ENCODE data around the gene KLHDC4.
"Not testable (repeated sequence)": the region's sequence is repeated elsewhere in the genome, so short reads cannot be mapped to it uniquely, and the experiment has no call there.

KLHDC4 gene

GRCh38 chr16:87765776-87766484, at the start of gene KLHDC4:
TSS of gene KLHDC4 (minus strand) at chr16:87765986. CDS start at chr16:87765890, 96 bp downstream.
- peak; percentile 93 for DNase-seq (ENCODE audit: low read depth, low spot score)

GRCh38 chr16:87815567-87815966, 49.8 kb upstream of the KLHDC4 start:
- no peak for DNase-seq (ENCODE audit: low read depth, low spot score)

- DNase-seq (ENCODE audit: low read depth, low spot score), result peak; percentile 92
These were observed 46.4 kb upstream of the KLHDC4 start for GRCh38 chr16:87812200-87812656.

GRCh38 chr16:87811454-87811853, 45.7 kb upstream of the KLHDC4 start:
- not testable (repeated sequence) for DNase-seq (ENCODE audit: low read depth, low spot score)

GRCh38 chr16:87809150-87809902, 43.5 kb upstream of the KLHDC4 start:
- no peak for DNase-seq (ENCODE audit: low read depth, low spot score)

GRCh38 chr16:87808108-87808507, 42.3 kb upstream of the KLHDC4 start:
- DNase-seq (ENCODE audit: low read depth, low spot score), result no peak

GRCh38 chr16:87806641-87807546, 41.1 kb upstream of the KLHDC4 start:
- peak; percentile 71 for DNase-seq (ENCODE audit: low read depth, low spot score)

GRCh38 chr16:87806261-87806640, 40.5 kb upstream of the KLHDC4 start:
- DNase-seq (ENCODE audit: low read depth, low spot score), result no peak

GRCh38 chr16:87803385-87803784, 37.6 kb upstream of the KLHDC4 start:
- DNase-seq (ENCODE audit: low read depth, low spot score), result no peak

- no peak for DNase-seq (ENCODE audit: low read depth, low spot score)
These were observed 36.9 kb upstream of the KLHDC4 start for GRCh38 chr16:87802670-87803069.

- DNase-seq (ENCODE audit: low read depth, low spot score), result no peak
These were observed 36.0 kb upstream of the KLHDC4 start for GRCh38 chr16:87801679-87802259.

GRCh38 chr16:87800497-87800896, 34.7 kb upstream of the KLHDC4 start:
- DNase-seq (ENCODE audit: low read depth, low spot score), result no peak

GRCh38 chr16:87795336-87795735, 29.6 kb upstream of the KLHDC4 start:
- no peak for DNase-seq (ENCODE audit: low read depth, low spot score)

- no peak for DNase-seq (ENCODE audit: low read depth, low spot score)
These were observed 28.8 kb upstream of the KLHDC4 start for GRCh38 chr16:87794485-87795078.

GRCh38 chr16:87792205-87792565, 26.4 kb upstream of the KLHDC4 start:
- DNase-seq (ENCODE audit: low read depth, low spot score), result no peak

GRCh38 chr16:87791295-87792204, 25.8 kb upstream of the KLHDC4 start:
- DNase-seq (ENCODE audit: low read depth, low spot score), result no peak

- peak; percentile 74 for DNase-seq (ENCODE audit: low read depth, low spot score)
These were observed 24.7 kb upstream of the KLHDC4 start for GRCh38 chr16:87790292-87791100.

- DNase-seq (ENCODE audit: low read depth, low spot score), result peak; percentile 66
These were observed 23.9 kb upstream of the KLHDC4 start for GRCh38 chr16:87789437-87790291.

All from ELF-1 (cell line).